ENCODE measurements around the gene WWC2. TPM values are rescaled to one million over a fixed set of nuclear protein-coding genes. Genes with fewer than 3 reads are reported as not detected.

The WWC2 gene
- total RNA-seq, 1 donor, result 4.3 TPM

GRCh38 chr4:183211533-183211932 is 112.5 kb downstream of the WWC2 start:
- Histone ChIP-seq H3K27me3 (ENCODE audit: insufficient read depth, low read length) (no peaks in the 10 kb centered on the region), H3K4me3 (ENCODE audit: low read length) (no peak overlapping the region), H3K9me3 (ENCODE audit: low read depth, low read length) (no peaks in the 10 kb centered on the region), H3K4me1 (ENCODE audit: insufficient read depth, low read length) (no peaks in the 10 kb centered on the region)

GRCh38 chr4:183213996-183214395 is 114.9 kb downstream of the WWC2 start:
- no peaks in the 10 kb centered on the region for H3K27me3 ChIP-seq (ENCODE audit: insufficient read depth, low read length)
- no peak overlapping the region for H3K4me3 ChIP-seq (ENCODE audit: low read length)
- H3K4me1 ChIP-seq (ENCODE audit: insufficient read depth, low read length), result no peaks in the 10 kb centered on the region
- H3K9me3 ChIP-seq (ENCODE audit: low read depth, low read length), result no peaks in the 10 kb centered on the region

- Histone ChIP-seq H3K27me3 (ENCODE audit: insufficient read depth, low read length) (no peaks in the 10 kb centered on the region), H3K9me3 (ENCODE audit: low read depth, low read length) (no peaks in the 10 kb centered on the region), H3K4me1 (ENCODE audit: insufficient read depth, low read length) (no peaks in the 10 kb centered on the region), H3K4me3 (ENCODE audit: low read length) (no peak overlapping the region)
Measured at GRCh38 chr4:183214912-183215488, 115.9 kb downstream of the WWC2 start.

GRCh38 chr4:183220236-183220635 is 121.2 kb downstream of the WWC2 start:
- H3K9me3 ChIP-seq (ENCODE audit: low read depth, low read length), result no peaks in the 10 kb centered on the region
- H3K4me3 ChIP-seq (ENCODE audit: low read length), result no peak overlapping the region
- no peaks in the 10 kb centered on the region for H3K27me3 ChIP-seq (ENCODE audit: insufficient read depth, low read length)
- H3K4me1 ChIP-seq (ENCODE audit: insufficient read depth, low read length), result no peaks in the 10 kb centered on the region

GRCh38 chr4:183223053-183223452 is 124.0 kb downstream of the WWC2 start:
- no peaks in the 10 kb centered on the region for H3K9me3 ChIP-seq (ENCODE audit: low read depth, low read length)
- no peaks in the 10 kb centered on the region for H3K27me3 ChIP-seq (ENCODE audit: insufficient read depth, low read length)
- no peaks in the 10 kb centered on the region for H3K4me1 ChIP-seq (ENCODE audit: insufficient read depth, low read length)
- no peak overlapping the region for H3K4me3 ChIP-seq (ENCODE audit: low read length)

GRCh38 chr4:183229397-183229796 is 130.3 kb downstream of the WWC2 start:
- no peaks in the 10 kb centered on the region for H3K9me3 ChIP-seq (ENCODE audit: low read depth, low read length)
- H3K27me3 ChIP-seq (ENCODE audit: insufficient read depth, low read length), result no peaks in the 10 kb centered on the region
- H3K4me3 ChIP-seq (ENCODE audit: low read length), result no peak overlapping the region
- no peaks in the 10 kb centered on the region for H3K4me1 ChIP-seq (ENCODE audit: insufficient read depth, low read length)

- H3K4me3 ChIP-seq (ENCODE audit: low read length), result no peak overlapping the region
- no peaks in the 10 kb centered on the region for H3K9me3 ChIP-seq (ENCODE audit: low read depth, low read length)
- no peaks in the 10 kb centered on the region for H3K4me1 ChIP-seq (ENCODE audit: insufficient read depth, low read length)
- no peaks in the 10 kb centered on the region for H3K27me3 ChIP-seq (ENCODE audit: insufficient read depth, low read length)
Measured at GRCh38 chr4:183240581-183241321, 141.7 kb downstream of the WWC2 start.

- Histone ChIP-seq H3K4me3 (ENCODE audit: low read length) (no peak overlapping the region), H3K27me3 (ENCODE audit: insufficient read depth, low read length) (no peaks in the 10 kb centered on the region), H3K4me1 (ENCODE audit: insufficient read depth, low read length) (no peaks in the 10 kb centered on the region), H3K9me3 (ENCODE audit: low read depth, low read length) (no peaks in the 10 kb centered on the region)
Measured at GRCh38 chr4:183241322-183241640, 142.2 kb downstream of the WWC2 start.

GRCh38 chr4:183241721-183242151 is 142.7 kb downstream of the WWC2 start:
- Histone ChIP-seq H3K27me3 (ENCODE audit: insufficient read depth, low read length) (no peaks in the 10 kb centered on the region), H3K4me3 (ENCODE audit: low read length) (no peak overlapping the region), H3K9me3 (ENCODE audit: low read depth, low read length) (no peaks in the 10 kb centered on the region), H3K4me1 (ENCODE audit: insufficient read depth, low read length) (no peaks in the 10 kb centered on the region)

GRCh38 chr4:183242291-183242690 is 143.2 kb downstream of the WWC2 start:
- Histone ChIP-seq H3K9me3 (ENCODE audit: low read depth, low read length) (no peaks in the 10 kb centered on the region), H3K4me1 (ENCODE audit: insufficient read depth, low read length) (no peaks in the 10 kb centered on the region), H3K27me3 (ENCODE audit: insufficient read depth, low read length) (no peaks in the 10 kb centered on the region), H3K4me3 (ENCODE audit: low read length) (no peak overlapping the region)

GRCh38 chr4:183244019-183244418 is 145.0 kb downstream of the WWC2 start:
- no peaks in the 10 kb centered on the region for H3K9me3 ChIP-seq (ENCODE audit: low read depth, low read length)
- no peak overlapping the region for H3K4me3 ChIP-seq (ENCODE audit: low read length)
- no peaks in the 10 kb centered on the region for H3K4me1 ChIP-seq (ENCODE audit: insufficient read depth, low read length)
- no peaks in the 10 kb centered on the region for H3K27me3 ChIP-seq (ENCODE audit: insufficient read depth, low read length)

- Histone ChIP-seq H3K9me3 (ENCODE audit: low read depth, low read length) (no peaks in the 10 kb centered on the region), H3K4me3 (ENCODE audit: low read length) (no peak overlapping the region), H3K27me3 (ENCODE audit: insufficient read depth, low read length) (no peaks in the 10 kb centered on the region), H3K4me1 (ENCODE audit: insufficient read depth, low read length) (no peaks in the 10 kb centered on the region)
Measured at GRCh38 chr4:183244506-183244905, 145.4 kb downstream of the WWC2 start.

- Histone ChIP-seq H3K4me3 (ENCODE audit: low read length) (no peak overlapping the region), H3K9me3 (ENCODE audit: low read depth, low read length) (no peaks in the 10 kb centered on the region), H3K27me3 (ENCODE audit: insufficient read depth, low read length) (no peaks in the 10 kb centered on the region), H3K4me1 (ENCODE audit: insufficient read depth, low read length) (no peaks in the 10 kb centered on the region)
Measured at GRCh38 chr4:183248201-183248600, 149.1 kb downstream of the WWC2 start.

GRCh38 chr4:183249854-183250253 is 150.8 kb downstream of the WWC2 start:
- Histone ChIP-seq H3K4me1 (ENCODE audit: insufficient read depth, low read length) (no peaks in the 10 kb centered on the region), H3K4me3 (ENCODE audit: low read length) (no peak overlapping the region), H3K27me3 (ENCODE audit: insufficient read depth, low read length) (no peaks in the 10 kb centered on the region), H3K9me3 (ENCODE audit: low read depth, low read length) (no peaks in the 10 kb centered on the region)

- H3K27me3 ChIP-seq (ENCODE audit: insufficient read depth, low read length), result no peaks in the 10 kb centered on the region
- no peaks in the 10 kb centered on the region for H3K9me3 ChIP-seq (ENCODE audit: low read depth, low read length)
- H3K4me3 ChIP-seq (ENCODE audit: low read length), result no peak overlapping the region
- no peaks in the 10 kb centered on the region for H3K4me1 ChIP-seq (ENCODE audit: insufficient read depth, low read length)
Measured at GRCh38 chr4:183250831-183251230, 151.8 kb downstream of the WWC2 start.

GRCh38 chr4:183252959-183253358 is 153.9 kb downstream of the WWC2 start:
- Histone ChIP-seq H3K9me3 (ENCODE audit: low read depth, low read length) (no peaks in the 10 kb centered on the region), H3K4me1 (ENCODE audit: insufficient read depth, low read length) (no peaks in the 10 kb centered on the region), H3K4me3 (ENCODE audit: low read length) (no peak overlapping the region), H3K27me3 (ENCODE audit: insufficient read depth, low read length) (no peaks in the 10 kb centered on the region)
